Astrocyte of the spinal cord (primary cell): ENCODE data around the gene CMC2.

ENCODE experiments used
- DNase-seq: peaks from one replicate; pipeline ENCODE4 v3.0.0; 2011; ENCODE audit warnings: low read depth, low spot score
- H3K4me3 ChIP-seq: 2 replicates; pipeline ENCODE4 v1.5.1; 2011; ENCODE audit warnings: low read depth, mild to moderate bottlenecking, low read length, moderate library complexity
- CTCF ChIP-seq: IDR thresholded peaks from 2 replicates; pipeline ENCODE4 v1.5.1; 2012; ENCODE audit warnings: low read depth, mild to moderate bottlenecking, low read length, inconsistent platforms
- in situ Hi-C: cut with HindIII; loops from 2 replicates; pipeline ENCODE4 v1.10.0; 2017; ENCODE audit warnings: low sequenced_read_pairs

Gene CMC2

GRCh38 chr16:80990978-80991377 lies 15.7 kb downstream of the CMC2 start:
- H3K4me3 ChIP-seq = no peak overlapping the region
- no peak for TF ChIP-seq CTCF
- DNase-seq = no peak
- in situ Hi-C loops = no loop called here

- H3K4me3 ChIP-seq = no peak overlapping the region
- no peak for DNase-seq
- TF ChIP-seq CTCF = no peak
- in situ Hi-C loops = no loop called here
Observed at GRCh38 chr16:80990577-80990976, 16.1 kb downstream of the CMC2 start.

GRCh38 chr16:80989801-80990200 lies 16.9 kb downstream of the CMC2 start:
- no peak overlapping the region for H3K4me3 ChIP-seq
- DNase-seq = no peak
- TF ChIP-seq CTCF = no peak
- in situ Hi-C loops = no loop called here

GRCh38 chr16:80988756-80989155 lies 17.9 kb downstream of the CMC2 start:
- no peak overlapping the region for H3K4me3 ChIP-seq
- in situ Hi-C loops = no loop called here
- no peak for TF ChIP-seq CTCF
- DNase-seq = no peak

GRCh38 chr16:80986557-80986956 lies 20.1 kb downstream of the CMC2 start:
- TF ChIP-seq CTCF = no peak
- no peak overlapping the region for H3K4me3 ChIP-seq
- DNase-seq = no peak
- in situ Hi-C loops = no loop called here

- in situ Hi-C loops = no loop called here
- no peak for TF ChIP-seq CTCF
- H3K4me3 ChIP-seq = no peak overlapping the region
- no peak for DNase-seq
Observed at GRCh38 chr16:80985611-80986010, 21.1 kb downstream of the CMC2 start.
